Hippocampal formation (tissue), 2 donors: ENCODE data around the gene PRRX2.
"Not testable (repeated sequence)": the region's sequence is repeated elsewhere in the genome, so short reads cannot be mapped to it uniquely, and the experiment has no call there.

Source experiments
- DNase-seq, 2 donors: peaks; one replicate each; lab custom pipeline; 2025; lab: John Stamatoyannopoulos, UW

The PRRX2 gene

DNA sequence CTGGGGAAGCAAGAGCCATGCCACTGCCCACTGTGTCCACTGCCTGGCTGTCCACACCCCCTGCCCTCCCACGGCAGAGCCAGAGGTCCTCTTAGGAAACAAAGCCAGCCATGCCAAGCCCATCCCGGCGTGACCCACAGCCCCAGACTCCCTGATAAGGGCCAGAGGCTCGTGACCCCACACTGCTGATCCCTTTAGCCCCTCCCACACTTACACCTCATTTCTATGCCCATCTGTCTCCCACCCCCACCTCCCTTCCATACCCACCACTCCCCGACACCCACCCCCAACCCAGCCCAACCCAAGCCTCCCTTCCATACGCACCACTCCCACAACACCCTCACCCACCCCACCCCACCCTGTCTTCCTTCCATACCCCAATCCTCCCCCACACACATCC lies 70.1 kb downstream of the PRRX2 start:
- no peak for DNase-seq

DNA sequence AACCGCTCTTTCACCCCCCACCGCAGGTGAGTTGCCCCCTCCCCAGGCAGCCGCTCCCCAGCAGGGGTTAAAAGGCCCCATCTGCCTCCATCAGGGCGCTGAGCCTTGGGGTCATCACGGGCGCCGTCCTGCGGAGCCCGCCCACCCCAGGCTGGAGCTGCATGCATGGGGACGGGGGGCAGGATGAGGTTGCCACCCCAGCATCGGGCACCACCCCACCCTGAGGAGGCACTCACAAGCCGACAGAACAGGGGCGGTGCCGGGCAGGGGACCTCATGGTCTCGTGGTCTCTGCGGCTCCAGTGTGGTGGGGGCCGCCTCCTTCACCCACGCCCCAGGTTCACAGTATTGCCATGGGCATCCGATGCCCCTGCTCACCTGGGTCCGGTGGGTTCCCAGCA lies 70.9 kb downstream of the PRRX2 start:
- DNase-seq: no peak

DNA sequence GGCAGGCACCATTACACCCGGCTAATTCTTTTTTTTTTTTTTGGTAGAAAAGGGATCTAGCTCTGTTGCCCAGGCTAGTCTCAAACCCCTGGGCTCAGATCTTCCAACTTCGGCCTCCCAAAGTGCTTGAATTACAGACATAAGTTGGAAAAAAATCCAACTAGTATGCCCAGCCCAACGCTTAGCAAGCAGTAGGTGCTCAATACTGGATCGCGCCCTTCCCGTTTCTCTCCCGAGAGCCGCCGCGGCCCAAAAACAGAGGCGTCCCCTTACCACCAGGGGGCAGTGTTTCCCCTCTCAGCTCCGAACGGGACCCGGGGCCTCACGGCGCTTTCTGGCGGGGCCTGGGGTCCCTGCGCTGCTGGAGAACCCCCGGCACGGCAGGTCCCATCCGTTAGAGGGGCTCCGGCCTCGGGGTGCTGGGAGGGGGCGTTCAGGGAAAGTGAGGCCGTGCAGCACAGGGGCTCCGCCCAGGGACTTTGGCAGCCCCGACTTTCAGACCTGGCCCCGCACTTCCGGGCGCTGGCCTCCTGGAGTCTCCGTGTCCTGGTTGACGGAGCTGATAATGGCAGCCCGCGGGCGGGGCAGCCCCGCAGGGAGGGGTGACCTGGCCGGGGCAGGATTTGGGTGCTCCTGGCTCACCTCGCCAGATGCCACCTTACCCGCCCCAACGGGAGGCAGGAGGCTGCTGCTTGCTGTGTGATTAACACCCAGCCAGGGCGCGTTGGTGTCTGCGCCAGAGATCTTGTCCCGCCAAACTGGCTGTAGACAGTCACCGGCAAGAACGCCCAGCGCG lies 72.2 kb downstream of the PRRX2 start:
- peak; percentile 22 to 69 for DNase-seq

DNA sequence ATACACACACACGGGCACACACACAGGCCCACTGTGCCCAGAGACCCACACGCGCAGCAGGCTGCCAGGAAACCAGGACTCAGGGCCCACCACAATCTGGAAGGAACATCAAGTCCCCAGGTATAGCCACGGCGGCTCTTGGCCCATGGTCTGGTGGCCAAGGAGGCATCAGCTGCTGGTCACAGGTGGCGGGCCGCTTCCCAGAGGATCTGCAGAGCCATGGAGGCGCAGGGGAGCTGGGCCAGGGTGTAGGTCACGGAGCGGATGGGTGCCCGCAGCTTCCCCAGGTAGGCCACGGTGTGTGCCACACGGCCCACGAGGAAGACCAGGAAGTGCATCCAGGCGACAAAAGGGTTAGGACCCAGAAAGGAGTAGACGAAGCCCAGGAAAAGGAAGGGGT lies 74.0 kb downstream of the PRRX2 start:
- no peak for DNase-seq

DNA sequence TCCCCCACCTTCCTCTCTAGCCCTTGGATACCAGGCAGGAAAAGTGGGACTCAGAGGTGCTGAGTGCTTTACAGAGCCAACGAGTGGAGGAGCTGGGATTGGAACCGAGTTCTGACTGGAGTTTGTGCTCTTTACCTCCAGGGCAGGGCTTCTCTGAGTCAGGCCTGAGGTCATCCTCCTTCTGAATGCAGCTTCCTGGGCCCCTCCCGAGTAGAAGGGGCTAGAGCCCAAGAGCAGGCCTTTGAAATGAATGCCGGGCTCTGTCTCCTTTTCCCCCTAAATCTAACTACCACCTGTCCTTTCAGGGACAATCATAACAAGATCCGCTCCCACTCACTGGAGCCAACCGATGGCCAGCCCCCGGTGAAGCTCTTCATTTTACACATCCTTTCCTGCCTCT lies 74.7 kb downstream of the PRRX2 start:
- no peak for DNase-seq

DNA sequence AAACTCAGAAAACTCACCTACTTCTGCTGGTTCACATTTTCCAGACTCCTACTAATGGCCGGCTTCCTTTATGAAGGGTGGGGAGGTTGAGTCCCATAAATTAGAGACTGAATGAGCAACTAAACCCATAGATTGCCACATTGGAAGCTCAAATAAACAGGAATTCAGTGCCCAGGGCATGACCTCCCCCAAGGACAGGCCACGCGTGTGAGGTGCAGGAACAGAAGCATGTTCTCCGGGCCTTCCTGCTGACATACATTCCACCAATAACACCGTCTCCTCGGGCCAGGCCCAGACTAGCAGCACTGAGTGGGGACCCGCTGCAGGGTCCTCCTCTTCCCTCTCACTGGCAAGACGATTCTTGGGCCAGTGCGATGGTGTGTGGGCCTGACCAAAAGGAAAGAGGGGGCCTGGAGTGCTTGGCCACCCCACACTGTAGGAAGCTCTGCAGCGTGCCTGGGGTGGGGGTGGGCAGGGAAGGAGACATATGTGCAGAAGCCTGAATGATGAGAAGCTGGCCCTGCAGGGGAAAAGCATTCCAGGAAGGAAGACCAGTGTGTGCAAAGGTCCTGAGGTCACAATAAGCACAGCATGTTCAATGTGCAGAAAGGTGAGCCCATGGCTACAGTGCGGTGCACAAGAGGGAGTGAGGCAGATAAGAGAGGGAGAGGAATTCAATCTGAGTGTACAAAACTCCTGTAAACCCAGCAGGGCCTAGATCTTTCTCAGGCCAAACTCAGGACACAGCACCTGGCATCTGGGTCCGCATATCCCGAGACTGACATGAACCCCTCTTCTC lies 75.4 kb downstream of the PRRX2 start:
- no peak for DNase-seq

DNA sequence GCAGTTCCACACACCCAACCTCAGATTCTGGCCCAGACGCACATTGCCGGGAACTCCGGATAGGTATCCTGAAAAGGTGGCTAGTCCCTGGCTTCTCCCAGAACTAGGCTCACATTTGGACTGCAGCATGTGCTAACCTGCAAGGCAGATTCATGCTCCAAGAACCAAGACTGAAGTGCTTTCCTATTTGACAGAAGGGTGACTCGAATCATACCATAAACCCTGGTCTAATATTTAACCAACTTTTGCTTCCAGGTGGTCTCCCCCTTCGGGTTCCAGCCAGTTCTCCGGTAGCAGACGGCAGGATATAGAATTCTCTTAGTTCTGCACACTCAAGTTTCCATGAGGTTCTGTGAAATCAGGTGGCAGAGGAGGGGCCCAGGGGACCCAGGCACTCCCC lies 79.8 kb downstream of the PRRX2 start:
- DNase-seq: no peak

DNA sequence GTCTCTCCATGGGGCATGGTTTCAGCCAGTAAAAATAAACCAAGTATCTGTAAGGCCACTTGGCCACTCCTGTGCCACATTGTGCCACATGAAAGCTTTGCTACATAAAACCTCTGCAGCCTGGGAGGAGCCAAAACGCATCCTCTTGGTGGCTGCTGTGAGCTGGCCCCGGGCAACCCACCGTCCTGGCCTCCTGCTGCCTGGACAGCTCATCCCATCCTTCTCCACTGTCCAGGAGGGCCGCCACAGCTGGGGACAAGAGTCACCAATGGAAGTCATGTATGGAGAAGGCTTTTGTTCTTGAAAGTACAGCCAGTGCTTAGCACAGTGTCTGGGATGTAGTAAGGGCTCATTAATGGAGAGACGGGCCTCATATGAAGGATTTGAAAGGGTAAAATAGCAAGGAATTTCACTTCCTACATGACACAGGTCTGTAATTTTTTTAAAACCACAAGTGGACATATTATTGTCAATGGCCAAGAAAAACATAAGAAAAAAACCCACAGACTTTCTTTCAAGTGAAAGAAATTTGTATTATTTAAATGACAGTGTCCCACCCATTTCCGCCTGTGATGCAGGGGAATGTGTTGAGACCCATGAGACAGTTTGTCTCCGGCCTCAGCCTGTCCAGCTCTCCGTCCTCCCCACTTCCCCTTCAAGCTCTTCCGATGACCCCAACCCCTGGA lies 80.8 kb downstream of the PRRX2 start:
- no peak for DNase-seq

DNA sequence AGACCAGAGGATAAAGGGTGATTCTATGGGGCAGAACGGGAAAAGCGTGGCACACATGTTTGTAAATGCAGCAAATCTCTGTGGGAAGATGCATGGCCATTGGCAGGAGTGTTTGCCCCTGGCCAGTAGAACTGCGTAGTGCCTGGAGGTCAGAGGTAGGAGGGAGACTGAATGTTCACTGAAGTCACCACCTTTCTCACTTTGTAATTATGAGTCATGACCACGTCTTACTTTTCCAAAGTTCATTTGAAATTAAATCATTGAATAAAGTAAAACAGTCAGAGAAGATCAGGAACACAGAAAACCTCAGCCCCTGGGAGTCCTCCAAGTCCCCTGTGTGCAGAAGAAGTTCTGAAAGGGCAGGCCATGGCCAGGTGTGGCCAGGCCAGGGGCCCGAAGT lies 82.8 kb downstream of the PRRX2 start:
- DNase-seq: no peak

DNA sequence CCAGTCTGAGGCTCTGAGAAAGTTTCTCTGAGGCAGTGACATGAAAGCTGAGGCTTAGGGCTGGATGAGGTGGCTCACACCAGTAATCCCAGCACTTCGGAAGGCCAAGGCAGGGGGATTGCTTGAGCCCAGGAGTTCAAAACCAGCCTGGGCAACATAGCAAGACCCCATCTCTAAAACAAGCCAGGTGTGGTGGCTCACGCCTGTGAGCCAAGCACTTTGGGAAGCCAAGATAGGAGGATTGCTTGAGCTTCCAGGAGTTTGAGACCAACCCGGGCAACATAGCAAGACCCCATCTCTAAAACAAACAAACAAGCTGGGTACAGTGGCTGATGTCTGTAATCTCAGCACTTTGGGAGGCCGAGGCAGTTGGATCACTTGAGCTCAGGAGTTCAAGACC lies 83.6 kb downstream of the PRRX2 start:
- DNase-seq: not testable (repeated sequence)

DNA sequence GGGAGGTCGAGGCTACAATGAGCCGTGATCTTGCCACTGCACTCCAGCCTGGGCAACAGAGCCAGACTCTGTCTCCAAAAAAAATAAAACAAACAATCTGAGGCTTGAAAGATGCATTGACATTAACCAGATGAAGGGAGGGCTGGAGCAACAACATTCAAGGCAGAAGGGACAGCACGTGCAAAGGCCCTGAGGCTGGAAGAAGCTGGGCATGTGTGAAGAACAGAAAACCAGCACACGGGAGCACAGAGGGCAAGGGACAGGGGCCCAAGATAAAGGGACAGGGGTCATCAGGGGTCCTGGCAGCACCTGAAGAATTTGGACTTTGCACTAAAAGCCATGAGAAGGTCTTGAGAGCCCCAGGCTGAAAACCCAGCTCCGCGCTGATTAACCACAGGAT lies 84.1 kb downstream of the PRRX2 start:
- DNase-seq: no peak

DNA sequence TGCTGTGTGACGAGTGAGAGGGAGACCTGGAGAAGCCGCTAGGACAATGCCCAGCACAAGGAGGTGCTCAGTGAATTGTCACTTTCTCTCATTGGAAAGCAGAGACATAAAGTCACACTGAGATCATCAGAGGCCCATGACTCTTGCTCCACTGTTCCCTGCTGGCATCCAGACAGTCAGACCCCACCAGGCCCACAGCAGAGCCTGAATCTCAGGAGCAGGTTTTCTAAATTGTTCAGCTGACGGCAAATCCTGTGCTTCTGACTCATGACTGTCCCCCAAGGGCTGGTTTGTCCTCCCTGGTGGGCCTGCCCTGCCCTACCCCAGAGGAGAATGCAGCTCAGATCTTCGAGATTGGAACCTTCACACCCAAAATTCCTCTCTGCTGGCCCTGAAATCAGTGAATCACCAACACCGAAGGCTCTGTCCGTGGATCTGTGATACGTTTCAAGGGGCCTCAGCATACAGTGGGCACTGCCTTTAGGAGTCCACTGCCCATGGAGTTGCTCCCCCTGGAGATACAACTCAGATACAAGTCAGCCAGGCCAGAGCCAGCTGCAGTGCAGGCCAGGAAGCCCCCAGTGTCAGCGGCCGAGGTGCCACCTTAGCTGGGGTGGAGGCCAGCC lies 84.7 kb downstream of the PRRX2 start:
- no peak for DNase-seq

DNA sequence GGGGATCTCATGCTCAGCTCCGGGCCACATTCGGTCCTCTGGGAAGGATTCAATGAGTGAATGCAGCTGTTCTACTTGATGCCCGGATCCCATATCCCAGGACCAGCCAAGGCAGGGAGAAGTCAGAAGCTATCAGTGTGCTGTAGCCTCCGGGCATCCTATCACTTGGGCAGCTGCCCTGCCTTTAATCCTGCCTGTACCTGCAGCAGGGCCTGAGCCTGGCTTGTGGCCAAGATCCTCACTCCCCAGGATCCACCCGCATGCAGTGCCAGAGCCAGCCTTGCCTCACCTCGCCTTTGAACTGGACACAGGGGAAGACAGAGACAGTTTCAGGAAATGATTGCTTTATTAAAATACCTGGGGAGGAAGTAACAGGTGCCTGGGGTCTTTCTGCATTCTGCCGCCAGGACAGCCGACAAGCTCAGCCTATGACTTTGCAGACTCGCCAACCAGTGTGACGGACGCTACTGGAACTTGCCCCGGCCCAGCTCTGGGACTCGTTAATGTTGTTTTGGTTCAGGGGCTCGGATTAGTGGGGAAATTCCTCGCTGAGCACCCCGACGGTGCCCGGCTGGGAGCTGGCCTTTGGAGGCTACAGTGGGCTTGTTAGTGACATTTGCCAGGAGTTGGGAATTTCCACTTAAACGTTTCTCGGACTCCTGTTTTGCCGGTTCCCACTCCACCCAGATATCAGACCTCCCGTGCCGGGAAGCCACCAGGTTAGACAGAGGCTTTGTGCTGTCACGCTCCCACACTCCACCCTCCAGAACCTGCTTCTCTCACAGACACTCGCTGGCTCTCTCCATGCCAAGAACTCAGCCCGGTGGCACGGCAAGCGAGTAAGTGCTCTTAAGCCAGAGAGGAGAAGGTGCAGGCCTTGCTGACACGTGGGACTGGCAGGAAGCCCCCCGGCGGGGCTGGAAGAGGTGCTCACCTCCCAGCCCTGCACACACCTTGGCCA lies 86.7 kb downstream of the PRRX2 start:
- DNase-seq: no peak

DNA sequence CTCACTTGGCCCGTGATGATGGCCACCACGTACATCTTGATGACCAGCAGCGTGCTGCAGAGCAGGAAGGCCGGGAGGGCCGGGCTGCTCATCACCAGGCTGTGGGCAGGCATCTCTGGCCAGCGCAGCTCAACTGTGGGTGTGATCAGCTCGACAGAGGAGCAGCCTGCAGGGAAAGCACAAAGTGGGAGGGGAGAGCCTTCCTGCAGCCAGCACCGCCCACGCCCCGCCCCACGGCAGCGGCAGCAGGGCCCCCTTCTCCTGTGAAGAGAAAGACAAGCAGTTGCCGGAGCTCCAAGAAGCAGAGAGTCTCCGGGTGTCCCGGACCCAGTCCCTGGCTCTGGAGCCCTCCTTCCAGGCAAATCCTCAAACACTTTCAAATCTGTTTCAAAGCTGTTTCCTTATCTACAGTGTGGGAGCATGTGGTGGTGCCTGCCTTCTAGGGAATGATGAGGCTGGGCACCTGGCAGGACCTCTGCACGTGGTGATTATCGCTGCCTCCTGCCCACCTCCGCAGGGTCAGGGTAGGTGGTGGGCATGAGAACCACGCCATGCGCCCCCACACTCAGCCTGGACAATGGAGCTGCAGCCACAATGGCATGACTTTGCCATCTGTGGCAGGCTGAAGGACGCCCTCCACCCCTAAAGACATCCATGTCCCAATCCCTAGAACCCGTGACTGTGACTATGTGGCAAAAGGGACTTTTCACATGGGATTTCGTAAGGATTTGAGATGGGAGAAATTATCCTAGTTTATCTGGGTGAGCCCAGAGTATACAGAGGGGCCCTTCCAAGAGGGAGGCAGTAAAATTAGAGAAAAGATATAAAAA lies 87.7 kb downstream of the PRRX2 start, which contains the start of gene PTGES:
Gene PTGES (minus strand): TSS at position 143 of the 830 bp plus-strand sequence. CDS start 30 bp downstream, at position 113.
- peak; percentile 9 to 14 for DNase-seq

DNA sequence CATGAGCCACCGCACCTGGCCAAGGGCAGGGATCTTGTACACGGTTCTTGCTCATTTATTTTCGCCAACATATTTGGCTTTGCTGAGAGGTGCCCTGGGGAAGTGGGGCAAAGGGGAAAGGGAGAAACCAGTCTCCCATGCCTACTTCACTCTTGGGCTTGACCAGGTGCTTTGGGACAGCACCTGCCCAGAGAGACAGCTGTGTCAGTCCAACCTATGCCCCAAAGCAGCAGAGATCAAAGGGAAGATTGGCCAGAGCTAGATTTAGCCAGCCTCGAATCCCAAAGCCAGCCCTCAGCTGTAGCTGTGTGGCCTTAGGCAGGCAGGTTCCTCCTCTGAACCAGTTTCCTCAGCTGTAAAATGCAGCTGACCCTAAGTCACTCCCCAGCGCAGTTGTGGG lies 89.7 kb downstream of the PRRX2 start:
- no peak for DNase-seq

DNA sequence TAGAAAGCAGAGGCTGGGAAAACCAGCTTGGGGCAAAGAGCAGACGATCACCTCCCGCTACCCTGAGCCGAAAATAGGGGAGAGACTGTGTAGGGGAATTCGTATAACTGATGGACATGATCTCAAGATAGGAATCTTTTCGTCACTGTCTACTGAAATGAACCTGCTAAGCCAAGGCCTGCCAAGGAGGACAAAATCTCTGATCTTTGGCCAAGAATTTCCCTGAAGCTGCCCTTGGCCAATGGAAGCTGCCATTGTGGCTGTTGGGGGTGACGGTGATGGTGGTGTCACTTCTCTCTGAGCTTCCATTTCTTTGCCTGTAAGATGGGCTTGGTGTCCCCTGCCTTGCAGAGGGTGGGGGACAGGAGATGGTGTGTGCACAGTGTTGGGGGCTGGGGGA lies 90.7 kb downstream of the PRRX2 start:
- no peak for DNase-seq

DNA sequence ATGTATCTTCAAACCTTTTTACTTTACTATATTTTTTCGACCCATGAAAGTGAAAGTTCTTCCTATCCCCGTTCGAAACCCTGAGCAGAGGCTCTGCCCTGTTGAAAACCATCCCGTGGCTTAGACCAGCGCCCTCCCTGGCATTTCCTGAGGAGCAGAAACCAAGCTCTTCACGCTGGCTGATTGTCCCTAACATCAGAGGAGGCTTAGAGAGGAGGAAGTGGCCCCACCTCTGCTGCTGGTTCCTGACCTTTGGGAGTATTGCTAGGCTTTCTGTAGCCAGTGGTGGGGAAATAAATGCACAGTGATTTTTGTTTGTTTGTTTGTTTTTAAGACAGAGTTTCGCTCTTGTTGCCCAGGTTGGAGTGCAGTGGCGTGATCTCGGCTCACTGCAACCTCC lies 91.6 kb downstream of the PRRX2 start:
- no peak for DNase-seq

DNA sequence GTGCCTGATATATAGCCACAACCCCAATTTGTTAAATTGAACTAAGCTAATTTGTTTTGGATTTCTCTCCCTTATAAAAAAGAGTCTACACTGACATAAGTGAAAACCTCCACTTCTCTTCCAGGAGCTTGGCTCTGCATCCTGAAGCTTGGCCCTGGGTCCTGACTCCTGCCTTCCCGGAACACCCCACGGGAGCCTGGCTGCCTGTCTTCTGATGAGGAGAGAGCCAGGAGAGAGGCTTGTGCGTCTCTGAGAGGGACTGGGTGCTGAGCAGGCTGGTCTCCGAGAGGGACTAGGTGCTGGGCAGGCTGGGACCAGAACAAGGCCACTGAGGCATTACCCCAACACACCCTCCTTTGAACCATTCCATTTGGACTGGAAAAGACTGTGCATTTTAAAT lies 93.9 kb downstream of the PRRX2 start:
- DNase-seq: no peak

DNA sequence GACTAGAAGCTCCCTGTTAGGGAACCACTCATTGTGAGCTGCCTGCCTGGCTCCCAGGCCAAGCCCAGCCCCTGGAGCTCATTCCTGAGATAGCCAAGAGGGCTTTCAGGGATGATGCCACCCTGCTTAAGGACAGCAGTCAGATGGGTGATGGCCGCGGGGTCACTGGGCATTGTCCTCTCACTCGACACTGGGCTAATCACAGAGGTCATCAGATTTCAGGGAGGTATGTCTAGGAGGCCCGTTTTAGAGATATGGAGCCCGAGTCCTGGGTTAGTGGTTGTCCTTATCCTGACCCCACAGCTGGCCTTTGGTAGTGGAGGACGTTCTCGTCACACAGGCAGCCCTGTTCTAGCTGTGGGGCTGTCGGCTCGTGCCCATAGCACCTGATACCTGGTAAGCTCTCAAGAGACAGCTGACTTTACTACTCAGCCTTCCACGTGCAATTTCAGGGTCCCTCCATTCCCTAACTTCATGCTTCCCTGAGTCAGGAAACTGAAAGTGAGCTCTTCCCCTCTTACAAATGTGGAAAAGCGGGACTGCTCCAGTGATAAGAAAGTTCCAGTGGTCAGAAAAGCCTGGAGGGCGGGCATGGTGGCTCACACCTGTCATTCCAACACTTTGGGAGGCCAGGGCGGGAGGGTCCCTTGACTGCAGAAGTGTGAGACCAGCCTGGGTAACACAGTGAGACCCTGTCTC lies 94.5 kb downstream of the PRRX2 start:
- no peak for DNase-seq
